GM21723 (cell line): ENCODE measurements around the gene CXCR4.
"Not testable (repeated sequence)": the region's sequence is repeated elsewhere in the genome, so short reads cannot be mapped to it uniquely, and the experiment has no call there.

Experiments
- ATAC-seq: cut with Tn5 transposase; IDR thresholded peaks from one replicate; pipeline ENCODE4 v1.9.1; 2021; ENCODE audit warnings: mild to moderate bottlenecking, moderate library complexity; ENCODE audit not compliant: unreplicated experiment

Gene CXCR4

GRCh38 chr2:136080114-136080513, 37.8 kb downstream of the CXCR4 start:
- ATAC-seq: no peak

- ATAC-seq: no peak
Observed at GRCh38 chr2:136077107-136077506, 40.8 kb downstream of the CXCR4 start.

- no peak for ATAC-seq
Observed at GRCh38 chr2:136075476-136075875, 42.5 kb downstream of the CXCR4 start.

GRCh38 chr2:136072621-136073020, 45.3 kb downstream of the CXCR4 start:
- no peak for ATAC-seq

- ATAC-seq: not testable (repeated sequence)
Observed at GRCh38 chr2:136071887-136072286, 46.1 kb downstream of the CXCR4 start.

- ATAC-seq: no peak
Observed at GRCh38 chr2:136070913-136071312, 47.0 kb downstream of the CXCR4 start.

GRCh38 chr2:136069773-136070172, 48.2 kb downstream of the CXCR4 start:
- no peak for ATAC-seq

- no peak for ATAC-seq
Observed at GRCh38 chr2:136068581-136069227, 49.2 kb downstream of the CXCR4 start.

GRCh38 chr2:136067897-136068580, 49.9 kb downstream of the CXCR4 start:
- ATAC-seq: no peak

- no peak for ATAC-seq
Observed at GRCh38 chr2:136067459-136067858, 50.5 kb downstream of the CXCR4 start.

GRCh38 chr2:136065907-136066306, 52.0 kb downstream of the CXCR4 start:
- ATAC-seq: peak; percentile 49

GRCh38 chr2:136065384-136065783, 52.6 kb downstream of the CXCR4 start:
- no peak for ATAC-seq
